A549 treated with GW870086 at 1 μM for 4 hours (cell line): ENCODE measurements around the gene P2RY14. TPM values are rescaled to one million over a fixed set of nuclear protein-coding genes. Genes with fewer than 3 reads are reported as not detected.

Source experiments
- total RNA-seq: library from RNA; stranded (reverse); fragments of 200-300 nt; extraction: Qiagen RNA extraction; gene quantifications from 5 replicates; pipeline ENCODE4 v1.2.3, GENCODE V29; 2022; ENCODE audit warnings: low read depth

The P2RY14 gene
- total RNA-seq, result not detected in 5 replicates

DNA sequence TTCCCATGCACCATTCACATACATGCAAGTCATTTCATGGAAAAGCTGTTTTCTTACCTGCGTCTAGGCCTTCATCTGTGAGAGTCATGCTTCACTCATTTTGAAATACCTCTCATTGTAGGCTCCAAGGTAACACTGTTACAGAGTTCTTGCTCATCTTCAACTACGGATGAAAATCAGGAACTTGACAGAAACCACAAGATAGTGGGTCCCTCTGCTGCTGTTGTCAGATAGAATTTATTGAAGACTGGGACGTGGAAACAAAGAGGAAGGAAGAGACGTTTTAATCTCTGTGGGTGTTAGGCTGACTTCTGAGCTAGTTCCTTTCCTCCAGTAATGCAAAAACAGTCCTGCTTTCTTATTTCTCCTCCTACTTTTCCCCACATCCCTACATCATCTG is at the start of gene P2RY14:
Gene P2RY14 (minus strand): TSS at position 313 of the 400 bp plus-strand sequence. CDS start 64,226 bp downstream, outside the sequence.

DNA sequence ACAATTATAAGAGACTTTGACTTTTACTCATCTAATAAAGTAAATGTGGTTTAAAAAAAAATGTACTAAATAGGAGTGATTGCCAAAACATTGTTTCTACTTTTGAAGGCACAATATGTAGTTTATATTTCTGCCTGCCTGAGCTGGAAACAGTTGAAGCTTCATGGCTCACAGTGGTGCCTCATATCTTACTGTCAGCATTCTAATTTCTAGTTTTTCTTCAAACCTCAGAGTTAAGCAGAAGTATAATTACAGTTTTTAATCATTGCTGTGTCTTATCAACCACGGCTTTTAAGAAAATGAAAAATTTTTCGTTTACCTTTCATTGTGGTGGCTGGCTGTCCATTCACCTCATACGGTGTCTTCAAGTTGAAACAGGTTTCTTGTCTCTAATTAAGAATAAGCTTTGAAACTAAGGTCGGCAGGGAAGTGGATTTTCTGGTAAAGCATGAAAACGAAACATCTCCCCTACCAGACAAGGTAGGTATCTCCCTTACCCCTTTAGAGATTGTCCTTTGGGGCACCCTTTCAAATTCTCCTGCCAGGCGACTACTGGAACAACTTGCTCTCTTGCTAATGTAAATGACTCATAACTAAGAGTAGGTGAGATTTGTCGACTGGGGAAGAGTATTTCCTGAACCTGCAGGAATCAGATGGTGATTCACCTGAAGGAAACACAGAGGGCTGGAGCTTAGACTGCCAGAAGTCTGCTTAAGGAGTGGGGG is 38.1 kb upstream of the P2RY14 start, which contains the start of gene GPR87:
Gene GPR87 (minus strand): TSS at position 554 of the 725 bp plus-strand sequence. CDS start 16,720 bp downstream, outside the sequence.

DNA sequence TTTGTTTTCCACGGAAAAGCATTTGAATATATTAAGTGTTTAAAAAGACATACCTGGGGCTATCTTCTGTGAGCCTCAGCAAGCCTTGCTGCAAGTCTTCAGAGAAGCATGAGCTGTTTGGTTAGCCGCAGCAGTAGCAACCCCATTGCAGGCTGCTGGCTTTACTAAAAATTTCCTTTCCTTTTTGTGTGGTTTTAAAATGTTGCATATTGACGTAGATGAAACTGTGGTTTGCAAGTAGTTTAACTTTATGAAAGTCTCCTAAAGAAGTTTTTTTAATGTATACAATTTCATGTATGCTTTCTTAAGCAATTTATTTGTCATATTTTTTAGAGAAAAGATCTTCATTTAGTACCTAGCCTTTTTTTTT is 75.3 kb downstream of the P2RY14 start, which contains the start of gene GPR171:
Gene GPR171 (minus strand): TSS at position 166 of the 370 bp plus-strand sequence. CDS start 3,830 bp downstream, outside the sequence.

Other genes with a start within 250 kb of the P2RY14 start
- gene MED12L, start 192.9 kb downstream of the P2RY14 start, total RNA-seq, result 0.33 to 0.69 TPM (median 0.65 TPM) in 5 replicates
- not detected in 5 replicates for gene GPR171, start 75.3 kb downstream of the P2RY14 start, total RNA-seq
- 2.1 to 2.5 TPM (median 2.3 TPM) in 5 replicates for gene GPR87, start 38.3 kb upstream of the P2RY14 start, total RNA-seq
- gene P2RY13, start 51.0 kb upstream of the P2RY14 start, total RNA-seq, result not detected in 5 replicates
- not detected in 5 replicates for gene P2RY12, start 106.2 kb upstream of the P2RY14 start, total RNA-seq
- 0.37 to 0.66 TPM (median 0.49 TPM) in 5 replicates for gene IGSF10, start 182.5 kb upstream of the P2RY14 start, total RNA-seq